Measurements from ENCODE around the gene NUP62.

NUP62 gene

DNA sequence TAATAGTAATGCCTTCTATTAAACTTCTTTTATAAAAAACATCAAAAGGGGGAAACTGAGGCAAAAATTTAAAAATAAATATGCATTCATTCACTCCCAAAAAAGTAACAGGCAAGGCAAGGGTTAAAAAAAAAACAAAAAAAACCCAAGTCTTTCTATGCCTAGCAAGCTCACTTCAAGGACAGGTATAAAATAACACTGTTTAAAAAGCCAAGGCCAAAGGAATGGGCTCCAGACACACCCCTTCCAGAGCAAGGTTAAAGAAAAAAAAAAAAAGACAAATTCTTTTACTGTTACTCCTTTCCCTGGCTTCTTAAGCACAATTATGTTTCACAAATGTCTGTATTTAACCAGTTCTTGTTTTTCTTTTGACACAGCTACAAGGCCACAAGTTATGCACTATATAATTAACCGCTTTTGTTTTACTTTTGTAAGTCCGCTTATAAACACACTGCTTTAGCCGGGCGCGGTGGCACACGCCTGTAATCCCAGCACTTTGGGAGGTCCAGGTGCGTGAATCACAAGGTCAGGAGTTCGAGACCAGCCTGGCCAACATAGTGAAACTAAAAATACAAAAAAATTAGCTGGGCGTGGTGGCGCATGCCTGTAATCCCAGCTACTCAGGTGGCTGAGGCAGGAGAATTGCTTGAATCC, 28.1 kb upstream of the NUP62 start:
- no peak overlapping the region for H3K4me3 ChIP-seq (ENCODE audit: control insufficient read depth, low read depth, low read length)
- TF ChIP-seq, protein P1, sequence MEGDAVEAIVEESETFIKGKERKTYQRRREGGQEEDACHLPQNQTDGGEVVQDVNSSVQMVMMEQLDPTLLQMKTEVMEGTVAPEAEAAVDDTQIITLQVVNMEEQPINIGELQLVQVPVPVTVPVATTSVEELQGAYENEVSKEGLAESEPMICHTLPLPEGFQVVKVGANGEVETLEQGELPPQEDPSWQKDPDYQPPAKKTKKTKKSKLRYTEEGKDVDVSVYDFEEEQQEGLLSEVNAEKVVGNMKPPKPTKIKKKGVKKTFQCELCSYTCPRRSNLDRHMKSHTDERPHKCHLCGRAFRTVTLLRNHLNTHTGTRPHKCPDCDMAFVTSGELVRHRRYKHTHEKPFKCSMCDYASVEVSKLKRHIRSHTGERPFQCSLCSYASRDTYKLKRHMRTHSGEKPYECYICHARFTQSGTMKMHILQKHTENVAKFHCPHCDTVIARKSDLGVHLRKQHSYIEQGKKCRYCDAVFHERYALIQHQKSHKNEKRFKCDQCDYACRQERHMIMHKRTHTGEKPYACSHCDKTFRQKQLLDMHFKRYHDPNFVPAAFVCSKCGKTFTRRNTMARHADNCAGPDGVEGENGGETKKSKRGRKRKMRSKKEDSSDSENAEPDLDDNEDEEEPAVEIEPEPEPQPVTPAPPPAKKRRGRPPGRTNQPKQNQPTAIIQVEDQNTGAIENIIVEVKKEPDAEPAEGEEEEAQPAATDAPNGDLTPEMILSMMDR (IDR thresholded peaks at IDR 0.05; ENCODE audit: control insufficient read depth, insufficient read depth, low read depth, low read length, missing control alignments) = no peak
- DNase-seq (ENCODE audit: low read depth) = no peak

DNA sequence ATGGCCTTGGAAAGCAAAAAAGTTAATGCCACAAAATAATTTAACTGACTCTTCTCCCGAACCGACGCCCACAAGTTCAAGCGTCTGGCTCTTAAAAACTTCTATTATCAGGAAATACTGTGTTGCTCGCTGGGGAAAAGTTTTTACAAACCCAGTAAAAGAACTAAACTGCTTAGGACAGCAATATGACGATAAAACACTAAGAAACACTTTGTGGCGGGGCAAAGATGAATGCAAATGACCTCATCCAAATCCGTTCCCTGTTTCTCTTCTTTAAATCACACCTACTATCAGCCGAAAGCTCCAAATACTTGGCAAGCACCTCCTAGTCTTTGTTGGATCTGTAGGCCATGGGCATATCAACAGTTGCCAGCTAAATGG, 26.8 kb upstream of the NUP62 start:
- DNase-seq (ENCODE audit: low read depth) = no peak
- no peak overlapping the region for H3K4me3 ChIP-seq (ENCODE audit: control insufficient read depth, low read depth, low read length)
- TF ChIP-seq, protein P1 (IDR thresholded peaks at IDR 0.05; ENCODE audit: control insufficient read depth, insufficient read depth, low read depth, low read length, missing control alignments) = no peak

DNA sequence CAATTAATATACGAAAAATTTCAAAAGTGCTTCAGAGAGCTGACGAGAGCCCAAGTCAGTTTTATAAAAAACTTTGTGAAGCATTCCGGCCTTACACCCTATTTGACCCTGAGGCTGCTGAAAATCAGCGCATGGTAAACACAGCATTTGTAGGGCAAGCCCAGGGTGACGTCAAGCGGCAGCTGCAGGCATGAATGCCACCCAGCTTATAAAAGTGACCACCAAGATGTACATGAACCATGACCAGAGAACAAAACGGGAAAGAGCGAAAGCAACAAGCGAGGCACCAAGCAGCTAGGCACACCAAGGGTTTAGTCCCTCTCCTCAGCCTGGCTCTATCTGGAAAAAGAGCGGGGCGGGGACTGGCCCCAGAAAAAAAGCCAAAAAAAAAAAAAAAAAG, 25.6 kb upstream of the NUP62 start:
- H3K4me3 ChIP-seq (ENCODE audit: control insufficient read depth, low read depth, low read length) = no peak overlapping the region
- no peak for DNase-seq (ENCODE audit: low read depth)
- TF ChIP-seq, protein P1 (IDR thresholded peaks at IDR 0.05; ENCODE audit: control insufficient read depth, insufficient read depth, low read depth, low read length, missing control alignments) = no peak

DNA sequence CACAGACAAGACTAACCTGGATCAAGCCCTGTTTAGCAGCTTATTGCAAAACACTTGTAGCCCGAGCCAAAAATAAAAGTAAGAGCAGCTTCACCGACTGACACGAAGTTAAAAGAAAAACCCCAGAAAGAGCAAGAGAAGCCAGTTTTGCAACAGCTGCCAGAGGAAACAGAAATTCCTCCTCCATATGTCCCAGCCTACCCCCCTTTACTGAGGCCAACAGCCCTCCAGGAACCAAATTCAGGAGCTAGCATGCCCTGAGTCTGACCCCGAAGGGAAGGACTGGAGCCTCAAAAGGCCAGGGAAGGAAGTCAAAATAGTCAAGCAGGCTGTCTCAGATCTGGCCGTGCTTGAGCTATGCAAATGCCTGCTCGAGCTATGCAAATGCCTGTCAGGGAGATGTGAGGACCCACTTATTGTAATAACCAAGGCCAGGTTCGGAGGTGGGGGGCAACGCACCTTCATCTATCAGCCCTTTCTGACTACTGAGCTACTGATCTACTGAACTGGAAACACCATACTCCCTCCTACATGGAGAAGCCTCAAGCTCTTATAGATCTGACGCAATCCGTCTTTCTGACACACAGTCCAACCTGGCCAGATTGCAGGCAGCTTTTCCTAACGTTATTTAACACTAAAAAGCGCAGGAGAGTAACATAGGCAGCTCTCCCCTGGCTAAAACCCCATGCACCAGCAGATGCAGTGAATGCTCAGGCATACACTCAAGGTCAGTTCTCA, 25.0 kb upstream of the NUP62 start:
- TF ChIP-seq, protein P1 (IDR thresholded peaks at IDR 0.05; ENCODE audit: control insufficient read depth, insufficient read depth, low read depth, low read length, missing control alignments) = no peak
- no peak for DNase-seq (ENCODE audit: low read depth)
- no peak overlapping the region for H3K4me3 ChIP-seq (ENCODE audit: control insufficient read depth, low read depth, low read length)

DNA sequence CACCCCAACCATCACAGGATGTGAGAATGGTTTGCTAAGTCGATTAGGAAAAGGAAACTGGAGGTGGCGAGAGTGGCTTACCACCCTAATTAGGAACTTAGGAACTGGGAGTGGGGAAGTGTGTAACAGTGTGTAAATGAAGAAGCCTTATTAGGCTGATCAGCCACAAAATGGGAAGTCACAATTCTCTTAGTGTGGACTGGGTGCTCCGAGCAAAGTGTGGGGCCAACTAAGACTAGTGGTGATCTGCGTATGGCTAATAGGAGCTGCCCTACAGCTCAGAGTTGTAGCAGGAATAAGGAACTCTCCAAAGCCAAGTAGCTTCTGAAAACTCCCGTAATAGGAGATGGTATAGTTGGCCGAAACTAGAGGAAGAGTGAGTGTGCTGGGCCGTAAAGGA, 24.1 kb upstream of the NUP62 start:
- H3K4me3 ChIP-seq (ENCODE audit: control insufficient read depth, low read depth, low read length) = no peak overlapping the region
- DNase-seq (ENCODE audit: low read depth) = no peak
- TF ChIP-seq, protein P1 (IDR thresholded peaks at IDR 0.05; ENCODE audit: control insufficient read depth, insufficient read depth, low read depth, low read length, missing control alignments) = no peak

DNA sequence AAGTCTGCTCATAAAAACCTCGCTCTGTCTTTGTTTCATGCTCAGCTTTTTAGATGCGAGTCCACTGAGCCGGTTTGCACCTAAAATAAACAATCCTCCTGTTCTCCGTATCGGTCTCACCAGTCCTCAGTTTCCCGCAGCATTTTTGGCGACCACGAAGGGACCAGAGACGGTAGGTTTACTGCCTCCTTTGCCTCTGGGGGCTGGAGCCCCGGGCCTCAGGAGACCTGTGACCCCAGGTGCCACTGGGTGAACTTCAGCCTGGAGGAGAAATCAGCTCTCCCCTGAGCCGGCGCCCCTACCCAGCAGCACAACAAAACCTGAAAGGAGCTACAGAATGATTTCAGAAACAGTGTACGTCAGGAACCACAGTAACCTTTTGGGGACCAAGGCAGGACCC, 23.6 kb upstream of the NUP62 start:
- DNase-seq (ENCODE audit: low read depth) = no peak
- no peak overlapping the region for H3K4me3 ChIP-seq (ENCODE audit: control insufficient read depth, low read depth, low read length)
- TF ChIP-seq, protein P1 (IDR thresholded peaks at IDR 0.05; ENCODE audit: control insufficient read depth, insufficient read depth, low read depth, low read length, missing control alignments) = no peak

Measured in AG09309 (cell line).